Upper lobe of left lung (tissue), 4 donors: ENCODE data around the gene KIF21B.

ENCODE experiments used
- CTCF ChIP-seq, 6 experiments: fragments of 450-650 bp in 4 of 6; fragments of 200-600 bp in 2 of 6; sonication (generic) in 2 of 6; IDR thresholded peaks; one replicate each; pipeline ENCODE4 v1.5.1; 2016 to 2019; ENCODE audit warnings: antibody characterized with exemption in 6 of 6
- EP300 ChIP-seq, 4 donors: sonication (generic); formaldehyde crosslinking; IDR thresholded peaks; one replicate each; pipeline ENCODE4 v1.5.1; 2017; ENCODE audit warnings: antibody characterized with exemption in 4 of 4, control low read depth in 2 of 4
- POLR2A ChIP-seq, 4 donors: fragments of 450-650 bp; IDR thresholded peaks; one replicate each; pipeline ENCODE4 v1.5.1; 2016 to 2017; ENCODE audit warnings: antibody characterized with exemption in 4 of 4, mild to moderate bottlenecking in 2 of 4
- POLR2AphosphoS5 ChIP-seq, 2 donors: sonication (generic); formaldehyde crosslinking; IDR thresholded peaks; one replicate each; pipeline ENCODE4 v1.5.1; 2017; ENCODE audit warnings: antibody characterized with exemption in 2 of 2

- TF ChIP-seq POLR2A (IDR thresholded peaks at IDR 0.05) (no peak), POLR2AphosphoS5 (IDR thresholded peaks at IDR 0.05) (no peak), CTCF (IDR thresholded peaks at IDR 0.05) (no peak), EP300 (IDR thresholded peaks at IDR 0.05) (no peak)
These were observed 40.4 kb downstream of the KIF21B start for GRCh38 chr1:200983035-200983561.
